CD4-positive, alpha-beta T cell (primary cell): ENCODE data around the gene KRTAP4-7. TPM values are rescaled to one million over a fixed set of nuclear protein-coding genes. Genes with fewer than 3 reads are reported as not detected.
A peak's percentile ranks its signal among the peaks of the same experiment; 100 is the strongest.
"Not testable (repeated sequence)": the region's sequence is repeated elsewhere in the genome, so short reads cannot be mapped to it uniquely, and the experiment has no call there.

ENCODE experiments used
- ATAC-seq: fragments of 200-7000 bp; cut with Tn5 transposase; one replicate; pipeline ENCODE4 v1.10.0; 2022; ENCODE audit warnings: mild to moderate bottlenecking; ENCODE audit not compliant: poor library complexity
- CTCF ChIA-PET: fragments of 350-600 bp; sonication (Branson Sonifier 250); formaldehyde crosslinking; loops from one replicate; lab custom pipeline; 2021; ENCODE audit warnings: antibody characterized with exemption, inconsistent platforms; lab: Charles Lee
- POLR2A ChIA-PET: fragments of 350-600 bp; sonication (Branson Sonifier 250); formaldehyde crosslinking; loops from one replicate; lab custom pipeline; 2021; ENCODE audit warnings: antibody characterized with exemption, inconsistent platforms; lab: Charles Lee
- DNase-seq, 14 experiments: peaks; one replicate each; pipeline ENCODE4 v3.0.0-alpha.2; 2013 to 2020; ENCODE audit warnings: mixed read lengths in 2 of 14
- H3K27ac ChIP-seq, 2 donors: one replicate each; pipeline versions ENCODE4 v1.5.1 to v1.7.0; 2013; ENCODE audit warnings: low read length in 2 of 2, low read depth in 1 of 2, mild to moderate bottlenecking in 1 of 2
- H3K27me3 ChIP-seq, 2 experiments: 1 replicate in 1 of 2; 2 replicates in 1 of 2; pipeline versions ENCODE4 v1.6.1 to v1.7.0; 2013; ENCODE audit warnings: low read length in 2 of 2, control low read depth in 1 of 2, mild to moderate bottlenecking in 1 of 2, moderate library complexity in 1 of 2; ENCODE audit not compliant: insufficient read depth in 2 of 2, control insufficient read depth in 1 of 2
- H3K36me3 ChIP-seq: one replicate; pipeline ENCODE4 v1.6.1; 2013; ENCODE audit warnings: low read length, control low read depth; ENCODE audit not compliant: insufficient read depth
- H3K4me1 ChIP-seq: one replicate; pipeline ENCODE4 v1.6.1; 2013; ENCODE audit warnings: low read length, control low read depth; ENCODE audit not compliant: insufficient read depth
- H3K4me3 ChIP-seq: one replicate; pipeline ENCODE4 v1.5.1; 2013; ENCODE audit warnings: mild to moderate bottlenecking, low read length, moderate library complexity
- H3K9me3 ChIP-seq, 2 experiments: 1 replicate in 1 of 2; 2 replicates in 1 of 2; pipeline versions ENCODE4 v1.6.1 to v1.7.0; 2013; ENCODE audit warnings: low read length in 2 of 2, mild to moderate bottlenecking in 2 of 2, control low read depth in 1 of 2, moderate library complexity in 1 of 2; ENCODE audit not compliant: control insufficient read depth in 1 of 2, insufficient read depth in 1 of 2
- H3K27ac Mint-ChIP-seq: one replicate; pipeline ENCODE4 v1.8.0; 2020; ENCODE audit warnings: mixed read lengths
- H3K27me3 Mint-ChIP-seq: one replicate; pipeline ENCODE4 v1.8.0; 2021; ENCODE audit warnings: mixed read lengths
- H3K36me3 Mint-ChIP-seq: one replicate; pipeline ENCODE4 v1.8.0; 2021; ENCODE audit warnings: low read depth, mixed read lengths
- H3K4me1 Mint-ChIP-seq: one replicate; pipeline ENCODE4 v1.8.0; 2021; ENCODE audit warnings: low read depth, mixed read lengths
- H3K4me3 Mint-ChIP-seq: one replicate; pipeline ENCODE4 v1.8.0; 2020; ENCODE audit warnings: mild to moderate bottlenecking, mixed read lengths
- H3K9me3 Mint-ChIP-seq: one replicate; pipeline ENCODE4 v1.8.0; 2020; ENCODE audit warnings: mixed read lengths
- CTCF ChIP-seq: fragments of 200-600 bp; IDR thresholded peaks from one replicate; pipeline ENCODE4 v1.8.0; 2022; ENCODE audit warnings: antibody characterized with exemption, mild to moderate bottlenecking
- intact Hi-C, 2 experiments: fragments of 100-400 bp; cut with DNase I in 1 of 2; cut with micrococcal nuclease in 1 of 2; formaldehyde crosslinking; loops; one replicate each; pipeline versions ENCODE4 v1.15.1 to v1.9.0; 2023 to 2025; cut with DNase I, micrococcal nuclease
- total RNA-seq, 174 experiments: library from RNA in 2 of 174; stranded (reverse) in 2 of 174; gene quantifications; one replicate each; pipeline ENCODE4 v1.2.3 and lab custom pipeline; 2021 to 2026

The KRTAP4-7 gene
- total RNA-seq, 2 experiments from 2014 or later = not detected

DNA sequence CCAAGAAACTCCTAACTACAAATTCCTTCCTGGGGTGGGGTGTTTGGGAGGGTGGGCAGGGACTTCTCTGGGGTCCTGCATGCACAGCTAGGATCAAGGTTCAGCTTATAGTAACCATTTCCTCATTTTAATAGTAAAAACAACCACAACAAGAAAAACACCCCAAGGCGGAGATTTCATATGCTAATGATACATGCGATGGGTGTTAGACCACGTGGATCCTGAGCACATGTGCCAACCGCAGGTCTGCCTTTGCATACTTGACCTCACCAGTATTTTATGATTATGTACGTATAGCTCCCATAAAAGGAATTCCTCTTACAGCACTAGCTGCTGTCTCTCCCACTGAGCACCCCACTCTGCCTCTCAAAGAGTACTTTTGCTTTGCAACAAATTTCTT lies 32.3 kb downstream of the KRTAP4-7 start:
- Histone ChIP-seq H3K4me1 (peaks cover 6% of the 10 kb centered on the region), H3K27ac (no peak overlapping the region), H3K27me3 (no peaks in the 10 kb centered on the region), H3K36me3 (no peaks in the 10 kb centered on the region), H3K9me3 (no peaks in the 10 kb centered on the region), H3K4me3 (no peak overlapping the region)
- Mint-ChIP-seq H3K4me1 (peaks cover 31% of the 10 kb centered on the region), H3K4me3 (no peak overlapping the region), H3K27me3 (no peaks in the 10 kb centered on the region), H3K36me3 (no peaks in the 10 kb centered on the region), H3K27ac (no peak overlapping the region), H3K9me3 (peaks cover 1% of the 10 kb centered on the region)
- ChIA-PET CTCF (no interaction called here), POLR2A (interaction anchor here (1.1 kb wide), 1 partner anchor 102 kb away, joined by 3 read pairs; no protein-coding TSS in a partner anchor)
- no peak for TF ChIP-seq CTCF
- intact Hi-C loops = no loop called here
- DNase-seq (peak in 1 of 14 experiments; percentile 14), ATAC-seq (no peak)

DNA sequence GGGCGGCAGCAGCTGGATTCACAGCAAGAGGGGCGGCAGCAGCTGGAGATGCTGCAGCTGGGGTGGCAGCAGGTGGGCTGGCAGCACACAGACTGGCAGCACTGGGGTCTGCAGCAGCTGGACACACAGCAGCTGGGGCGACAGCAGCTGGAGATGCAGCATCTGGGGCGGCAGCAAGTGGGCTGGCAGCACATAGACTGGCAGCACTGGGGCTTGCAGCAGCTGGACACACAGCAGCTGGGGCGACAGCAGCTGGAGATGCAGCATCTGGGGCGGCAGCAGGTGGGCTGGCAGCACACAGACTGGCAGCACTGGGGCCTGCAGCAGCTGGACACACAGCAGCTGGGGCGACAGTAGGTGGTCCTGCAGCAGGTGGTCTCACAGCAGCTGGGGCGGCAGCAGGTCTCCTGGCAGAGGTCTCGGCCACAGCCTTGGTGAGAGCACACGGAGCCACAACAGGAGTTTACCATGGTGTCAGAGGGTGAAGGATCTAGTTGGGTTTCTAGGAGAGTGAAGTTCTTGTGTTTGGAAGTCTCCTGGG lies 34.0 kb downstream of the KRTAP4-7 start, which contains the start of gene KRTAP4-11:
KRTAP4-11 (minus strand) TSS at position 528 of the 541 bp plus-strand sequence; CDS start at position 470, 58 bp downstream.
- intact Hi-C loops = not testable (repeated sequence)

GRCh38 chr17:41118721-41119120 lies 34.8 kb downstream of the KRTAP4-7 start:
- ATAC-seq (no peak), DNase-seq (no peak)
- intact Hi-C loops = no loop called here
- Histone ChIP-seq H3K36me3 (no peaks in the 10 kb centered on the region), H3K27me3 (no peaks in the 10 kb centered on the region), H3K4me3 (no peak overlapping the region), H3K9me3 (no peaks in the 10 kb centered on the region), H3K4me1 (peaks cover 14% of the 10 kb centered on the region), H3K27ac (no peak overlapping the region)
- H3K9me3 Mint-ChIP-seq = no peaks in the 10 kb centered on the region
- no peaks in the 10 kb centered on the region for H3K36me3 Mint-ChIP-seq
- CTCF ChIA-PET = no interaction called here
- no peak overlapping the region for H3K27ac Mint-ChIP-seq
- H3K27me3 Mint-ChIP-seq = no peaks in the 10 kb centered on the region
- no peak for TF ChIP-seq CTCF
- peaks cover 48% of the 10 kb centered on the region for H3K4me1 Mint-ChIP-seq
- no peak overlapping the region for H3K4me3 Mint-ChIP-seq
- POLR2A ChIA-PET = no interaction called here

More for the DNA sequence above, 34.0 kb downstream of the KRTAP4-7 start, which contains the start of gene KRTAP4-11:
- H3K4me3 ChIP-seq, H3K27ac ChIP-seq, ATAC-seq, H3K27me3 Mint-ChIP-seq, H3K36me3 Mint-ChIP-seq, H3K27me3 ChIP-seq, H3K9me3 Mint-ChIP-seq, DNase-seq, CTCF ChIA-PET, H3K36me3 ChIP-seq, H3K4me1 ChIP-seq, H3K4me3 Mint-ChIP-seq, H3K9me3 ChIP-seq, POLR2A ChIA-PET: not testable (repeated sequence)
- H3K27ac Mint-ChIP-seq = peak within 1 kb of the TSS; percentile 21
- peaks cover 42% of the 10 kb centered on the region for H3K4me1 Mint-ChIP-seq
